ENCODE measurements around the gene CYP4F11.

Gene CYP4F11

DNA sequence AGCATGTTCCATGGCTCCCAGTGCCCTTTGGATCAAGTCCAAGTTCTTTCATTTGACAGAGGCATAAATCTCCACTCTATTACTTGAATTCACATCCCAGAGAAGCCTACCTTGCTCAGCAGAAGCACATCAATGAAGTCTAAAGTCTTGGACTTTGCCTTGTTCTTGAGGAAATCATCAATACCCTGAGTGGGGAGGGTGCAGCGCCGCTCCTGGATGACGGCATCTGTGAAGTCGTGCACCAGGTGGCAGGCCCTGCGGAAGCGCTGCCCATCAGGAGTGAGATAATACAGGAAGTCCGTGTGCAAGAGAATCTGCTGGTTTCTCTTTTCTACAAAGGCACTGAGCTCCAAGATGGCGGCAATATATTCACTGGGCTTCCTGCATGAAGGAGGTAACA, 10.6 kb downstream of the CYP4F11 start:
- Histone ChIP-seq H3K14ac (ENCODE audit: low read length in 2 of 2) (no peak overlapping the region), H3K27me3 (ENCODE audit: control insufficient read depth in 1 of 2, insufficient read depth in 1 of 2, low read length in 2 of 2) (peaks cover 0 to 8% of the 10 kb centered on the region in 2 experiments), H4K8ac (ENCODE audit: low read length) (no peak overlapping the region), H3K4me2 (ENCODE audit: low read length, poor library complexity, severe bottlenecking) (no peak overlapping the region), H3K4me1 (ENCODE audit: control insufficient read depth, insufficient read depth, low read depth, low read length) (no peaks in the 10 kb centered on the region), H3K9me3 (ENCODE audit: control insufficient read depth, low read length) (peaks cover 8% of the 10 kb centered on the region), H2AFZ (ENCODE audit: low read depth, low read length) (no peak overlapping the region), H3K79me1 (replicated peaks; ENCODE audit: low read length, poor library complexity, severe bottlenecking) (no peaks in the 10 kb centered on the region), H3K4ac (ENCODE audit: low read depth in 1 of 2, low read length in 2 of 2) (no peak overlapping the region), H3K4me3 (ENCODE audit: insufficient read depth in 1 of 2, low read depth in 1 of 2, low read length in 2 of 2) (no peak overlapping the region), H2BK5ac (ENCODE audit: low read depth, low read length, poor library complexity, severe bottlenecking) (no peak overlapping the region), H3K18ac (ENCODE audit: low read depth in 1 of 2, low read length in 2 of 2) (no peak overlapping the region), H3K27ac (ENCODE audit: low read length, poor library complexity, severe bottlenecking) (no peak overlapping the region), H3K36me3 (ENCODE audit: control insufficient read depth in 1 of 2, insufficient read depth in 2 of 2, low read depth in 1 of 2, low read length in 2 of 2) (peaks cover 0 to 3% of the 10 kb centered on the region in 2 experiments), H3K23ac (ENCODE audit: low read length in 2 of 2) (no peak overlapping the region), H4K91ac (ENCODE audit: low read length) (no peak overlapping the region), H2BK12ac (ENCODE audit: low read length in 2 of 2) (no peak overlapping the region), H2BK15ac (ENCODE audit: low read depth, poor library complexity, severe bottlenecking) (no peak overlapping the region), H3K9ac (ENCODE audit: low read length) (no peak overlapping the region), H2BK120ac (ENCODE audit: low read depth, low read length) (no peak overlapping the region), H2AK5ac (ENCODE audit: low read length, severe bottlenecking) (no peak overlapping the region)
- DNase-seq = no peak
- WGBS = 75% methylated on average over 8 of the region's 8 CpGs

DNA sequence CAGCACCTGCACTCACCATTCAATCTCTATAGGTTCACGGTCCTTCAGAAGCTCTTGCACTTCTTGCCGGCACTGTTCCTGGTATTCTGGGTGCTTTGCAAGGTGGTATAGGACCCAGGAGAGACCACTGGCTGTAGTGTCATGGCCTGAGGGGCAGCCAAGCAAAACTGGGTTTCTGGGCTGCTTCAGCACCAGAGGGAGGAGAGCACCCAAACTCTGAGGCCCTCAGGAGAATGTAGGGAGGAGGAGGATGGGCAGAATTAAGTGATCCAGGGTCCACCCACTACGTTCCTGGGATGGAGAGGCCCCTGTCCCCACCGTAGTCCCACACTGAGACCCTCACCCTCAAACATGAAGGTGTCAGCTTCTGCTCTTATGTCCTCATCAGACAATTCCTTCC, 12.3 kb downstream of the CYP4F11 start:
- H3K79me1 ChIP-seq (replicated peaks; ENCODE audit: low read length, poor library complexity, severe bottlenecking) = no peaks in the 10 kb centered on the region
- no peak overlapping the region for H4K8ac ChIP-seq (ENCODE audit: low read length)
- H3K14ac ChIP-seq (ENCODE audit: low read length in 2 of 2) = no peak overlapping the region
- H3K18ac ChIP-seq (ENCODE audit: low read depth in 1 of 2, low read length in 2 of 2) = no peak overlapping the region
- no peak overlapping the region for H3K4me3 ChIP-seq (ENCODE audit: insufficient read depth in 1 of 2, low read depth in 1 of 2, low read length in 2 of 2)
- no peak overlapping the region for H2BK5ac ChIP-seq (ENCODE audit: low read depth, low read length, poor library complexity, severe bottlenecking)
- H4K91ac ChIP-seq (ENCODE audit: low read length) = no peak overlapping the region
- H3K9ac ChIP-seq (ENCODE audit: low read length) = no peak overlapping the region
- H2BK15ac ChIP-seq (ENCODE audit: low read depth, poor library complexity, severe bottlenecking) = no peak overlapping the region
- DNase-seq = no peak
- H3K27ac ChIP-seq (ENCODE audit: low read length, poor library complexity, severe bottlenecking) = no peak overlapping the region
- no peak overlapping the region for H3K4me2 ChIP-seq (ENCODE audit: low read length, poor library complexity, severe bottlenecking)
- no peak overlapping the region for H2AK5ac ChIP-seq (ENCODE audit: low read length, severe bottlenecking)
- no peak overlapping the region for H3K4ac ChIP-seq (ENCODE audit: low read depth in 1 of 2, low read length in 2 of 2)
- H3K9me3 ChIP-seq (ENCODE audit: control insufficient read depth, low read length) = peaks cover 11% of the 10 kb centered on the region
- peaks cover 0 to 8% of the 10 kb centered on the region in 2 experiments for H3K27me3 ChIP-seq (ENCODE audit: control insufficient read depth in 1 of 2, insufficient read depth in 1 of 2, low read length in 2 of 2)
- no peaks in the 10 kb centered on the region for H3K4me1 ChIP-seq (ENCODE audit: control insufficient read depth, insufficient read depth, low read depth, low read length)
- H3K23ac ChIP-seq (ENCODE audit: low read length in 2 of 2) = no peak overlapping the region
- H3K36me3 ChIP-seq (ENCODE audit: control insufficient read depth in 1 of 2, insufficient read depth in 2 of 2, low read depth in 1 of 2, low read length in 2 of 2) = no peaks in the 10 kb centered on the region
- H2BK12ac ChIP-seq (ENCODE audit: low read length in 2 of 2) = no peak overlapping the region
- WGBS = 61% methylated on average over 4 of the region's 4 CpGs
- H2BK120ac ChIP-seq (ENCODE audit: low read depth, low read length) = no peak overlapping the region
- H2AFZ ChIP-seq (ENCODE audit: low read depth, low read length) = no peak overlapping the region

DNA sequence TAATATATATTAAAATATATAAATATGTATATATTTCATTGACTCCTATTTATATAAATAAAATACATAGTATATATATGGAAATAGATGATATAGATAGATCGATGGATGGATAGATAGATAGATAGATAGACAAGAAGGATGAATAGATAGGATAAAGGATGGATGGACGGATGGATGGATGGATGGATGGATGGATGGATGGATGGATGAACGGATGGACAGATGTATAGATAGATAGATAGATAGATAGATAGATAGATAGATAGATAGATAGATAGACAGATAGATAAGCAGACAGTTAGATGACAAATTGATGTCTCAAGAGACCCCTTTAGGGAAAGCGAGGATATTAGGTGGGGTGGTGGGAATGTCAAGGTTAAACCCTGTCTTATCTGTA, 15.1 kb downstream of the CYP4F11 start:
- Histone ChIP-seq H2BK15ac (ENCODE audit: low read depth, poor library complexity, severe bottlenecking) (no peak overlapping the region), H3K79me1 (replicated peaks; ENCODE audit: low read length, poor library complexity, severe bottlenecking) (no peaks in the 10 kb centered on the region), H3K4ac (ENCODE audit: low read depth in 1 of 2, low read length in 2 of 2) (no peak overlapping the region), H3K4me1 (ENCODE audit: control insufficient read depth, insufficient read depth, low read depth, low read length) (no peaks in the 10 kb centered on the region), H3K23ac (ENCODE audit: low read length in 2 of 2) (no peak overlapping the region), H3K4me3 (ENCODE audit: insufficient read depth in 1 of 2, low read depth in 1 of 2, low read length in 2 of 2) (no peak overlapping the region), H2BK120ac (ENCODE audit: low read depth, low read length) (no peak overlapping the region), H3K27me3 (ENCODE audit: control insufficient read depth in 1 of 2, insufficient read depth in 1 of 2, low read length in 2 of 2) (peaks cover 0 to 8% of the 10 kb centered on the region in 2 experiments), H4K8ac (ENCODE audit: low read length) (no peak overlapping the region), H3K36me3 (ENCODE audit: control insufficient read depth in 1 of 2, insufficient read depth in 2 of 2, low read depth in 1 of 2, low read length in 2 of 2) (no peaks in the 10 kb centered on the region), H2BK12ac (ENCODE audit: low read length in 2 of 2) (no peak overlapping the region), H3K9me3 (ENCODE audit: control insufficient read depth, low read length) (peaks cover 11% of the 10 kb centered on the region), H2AK5ac (ENCODE audit: low read length, severe bottlenecking) (no peak overlapping the region), H2BK5ac (ENCODE audit: low read depth, low read length, poor library complexity, severe bottlenecking) (no peak overlapping the region), H2AFZ (ENCODE audit: low read depth, low read length) (no peak overlapping the region), H3K18ac (ENCODE audit: low read depth in 1 of 2, low read length in 2 of 2) (no peak overlapping the region), H3K27ac (ENCODE audit: low read length, poor library complexity, severe bottlenecking) (no peak overlapping the region), H3K4me2 (ENCODE audit: low read length, poor library complexity, severe bottlenecking) (no peak overlapping the region), H3K14ac (ENCODE audit: low read length in 2 of 2) (no peak overlapping the region), H3K9ac (ENCODE audit: low read length) (no peak overlapping the region), H4K91ac (ENCODE audit: low read length) (no peak overlapping the region)
- no peak for DNase-seq
- 71% methylated on average over 4 of the region's 4 CpGs for WGBS

DNA sequence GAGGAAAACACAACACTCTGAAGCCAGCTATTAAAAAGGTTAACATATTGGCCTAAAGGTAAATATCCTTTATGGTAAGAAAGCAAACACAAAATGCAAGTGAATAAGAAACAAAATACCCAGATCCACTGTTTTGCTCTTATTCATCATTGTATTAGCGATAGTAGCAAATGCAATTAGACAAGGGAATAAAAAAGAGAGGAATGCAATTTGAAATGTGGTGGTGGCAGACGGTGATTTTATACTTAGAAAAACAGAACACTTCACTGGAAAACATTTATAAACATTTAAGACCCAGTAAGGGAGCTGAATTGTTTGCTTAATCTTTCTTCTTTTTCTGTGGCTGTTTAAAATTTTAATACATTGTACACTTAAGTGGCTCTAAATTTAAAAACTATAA, 19.2 kb downstream of the CYP4F11 start:
- no peak for DNase-seq
- Histone ChIP-seq H2BK120ac (ENCODE audit: low read depth, low read length) (no peak overlapping the region), H3K9me3 (ENCODE audit: control insufficient read depth, low read length) (peaks cover 10% of the 10 kb centered on the region), H3K27me3 (ENCODE audit: control insufficient read depth in 1 of 2, insufficient read depth in 1 of 2, low read length in 2 of 2) (peaks cover 0 to 24% of the 10 kb centered on the region in 2 experiments), H3K27ac (ENCODE audit: low read length, poor library complexity, severe bottlenecking) (no peak overlapping the region), H3K23ac (ENCODE audit: low read length in 2 of 2) (no peak overlapping the region), H3K14ac (ENCODE audit: low read length in 2 of 2) (no peak overlapping the region), H3K9ac (ENCODE audit: low read length) (no peak overlapping the region), H2BK12ac (ENCODE audit: low read length in 2 of 2) (no peak overlapping the region), H2BK5ac (ENCODE audit: low read depth, low read length, poor library complexity, severe bottlenecking) (no peak overlapping the region), H4K8ac (ENCODE audit: low read length) (no peak overlapping the region), H3K18ac (ENCODE audit: low read depth in 1 of 2, low read length in 2 of 2) (no peak overlapping the region), H3K4ac (ENCODE audit: low read depth in 1 of 2, low read length in 2 of 2) (no peak overlapping the region), H3K36me3 (ENCODE audit: control insufficient read depth in 1 of 2, insufficient read depth in 2 of 2, low read depth in 1 of 2, low read length in 2 of 2) (no peaks in the 10 kb centered on the region), H2BK15ac (ENCODE audit: low read depth, poor library complexity, severe bottlenecking) (no peak overlapping the region), H2AFZ (ENCODE audit: low read depth, low read length) (no peak overlapping the region), H2AK5ac (ENCODE audit: low read length, severe bottlenecking) (no peak overlapping the region), H3K4me3 (ENCODE audit: insufficient read depth in 1 of 2, low read depth in 1 of 2, low read length in 2 of 2) (no peak overlapping the region), H4K91ac (ENCODE audit: low read length) (no peak overlapping the region), H3K4me1 (ENCODE audit: control insufficient read depth, insufficient read depth, low read depth, low read length) (no peaks in the 10 kb centered on the region), H3K79me1 (replicated peaks; ENCODE audit: low read length, poor library complexity, severe bottlenecking) (no peaks in the 10 kb centered on the region), H3K4me2 (ENCODE audit: low read length, poor library complexity, severe bottlenecking) (no peak overlapping the region)
- WGBS = no CpG with 5 or more reads among the region's 2 CpGs

All from mesenchymal stem cell (in vitro differentiated cells and primary cell).